ENCODE measurements around the gene TMEM92.
"Not testable (repeated sequence)": the region's sequence is repeated elsewhere in the genome, so short reads cannot be mapped to it uniquely, and the experiment has no call there.

TMEM92 gene

GRCh38 chr17:50301891-50302584 is 27.8 kb downstream of the TMEM92 start:
- no peak for DNase-seq (ENCODE audit: low spot score)

GRCh38 chr17:50303051-50303450 is 28.8 kb downstream of the TMEM92 start:
- no peak for DNase-seq (ENCODE audit: low spot score)

GRCh38 chr17:50303596-50303995 is 29.3 kb downstream of the TMEM92 start:
- no peak for DNase-seq (ENCODE audit: low spot score)

- DNase-seq (ENCODE audit: low spot score), result peak; percentile 59
These were observed 30.6 kb downstream of the TMEM92 start for GRCh38 chr17:50304781-50305404.

- no peak for DNase-seq (ENCODE audit: low spot score)
These were observed 33.4 kb downstream of the TMEM92 start for GRCh38 chr17:50307654-50308053.

- peak; percentile 41 for DNase-seq (ENCODE audit: low spot score)
These were observed 34.4 kb downstream of the TMEM92 start for GRCh38 chr17:50308666-50309065.

GRCh38 chr17:50310455-50311111 is 36.3 kb downstream of the TMEM92 start:
- DNase-seq (ENCODE audit: low spot score), result no peak

GRCh38 chr17:50311112-50311460 is 36.8 kb downstream of the TMEM92 start:
- DNase-seq (ENCODE audit: low spot score), result no peak

- no peak for DNase-seq (ENCODE audit: low spot score)
These were observed 37.2 kb downstream of the TMEM92 start for GRCh38 chr17:50311483-50311882.

- DNase-seq (ENCODE audit: low spot score), result no peak
These were observed 38.0 kb downstream of the TMEM92 start for GRCh38 chr17:50312308-50312707.

- DNase-seq (ENCODE audit: low spot score), result no peak
These were observed 40.3 kb downstream of the TMEM92 start for GRCh38 chr17:50314456-50315011.

- DNase-seq (ENCODE audit: low spot score), result no peak
These were observed 41.8 kb downstream of the TMEM92 start for GRCh38 chr17:50316016-50316587.

- DNase-seq (ENCODE audit: low spot score), result not testable (repeated sequence)
These were observed 42.4 kb downstream of the TMEM92 start for GRCh38 chr17:50316660-50317059.

GRCh38 chr17:50317121-50317520 is 42.9 kb downstream of the TMEM92 start:
- DNase-seq (ENCODE audit: low spot score), result no peak

GRCh38 chr17:50318501-50319285 is 44.4 kb downstream of the TMEM92 start:
- no peak for DNase-seq (ENCODE audit: low spot score)

- DNase-seq (ENCODE audit: low spot score), result no peak
These were observed 45.2 kb downstream of the TMEM92 start for GRCh38 chr17:50319306-50320004.

GRCh38 chr17:50322271-50322670 is 48.0 kb downstream of the TMEM92 start:
- no peak for DNase-seq (ENCODE audit: low spot score)

GRCh38 chr17:50323060-50323459 is 48.8 kb downstream of the TMEM92 start:
- no peak for DNase-seq (ENCODE audit: low spot score)

- DNase-seq (ENCODE audit: low spot score), result no peak
These were observed 51.6 kb downstream of the TMEM92 start for GRCh38 chr17:50325906-50326305.

GRCh38 chr17:50326831-50327364 is 52.6 kb downstream of the TMEM92 start:
- DNase-seq (ENCODE audit: low spot score), result no peak

Data from GM03348 (cell line).